ENCODE data around the gene PMEPA1.

PMEPA1 gene

GRCh38 chr20:57680934-57681914 is 28.6 kb downstream of the PMEPA1 start:
- in situ Hi-C loops (cut with MboI; ENCODE audit: low sequenced_read_pairs) = no loop called here

- in situ Hi-C loops (cut with MboI; ENCODE audit: low sequenced_read_pairs) = no loop called here
Measured at GRCh38 chr20:57680131-57680716, 29.6 kb downstream of the PMEPA1 start.

- in situ Hi-C loops (cut with MboI; ENCODE audit: low sequenced_read_pairs) = no loop called here
Measured at GRCh38 chr20:57679113-57679512, 30.7 kb downstream of the PMEPA1 start.

- in situ Hi-C loops (cut with MboI; ENCODE audit: low sequenced_read_pairs) = no loop called here
Measured at GRCh38 chr20:57678340-57678739, 31.5 kb downstream of the PMEPA1 start.

GRCh38 chr20:57677584-57677982 is 32.2 kb downstream of the PMEPA1 start:
- in situ Hi-C loops (cut with MboI; ENCODE audit: low sequenced_read_pairs) = no loop called here

GRCh38 chr20:57676589-57677583 is 32.9 kb downstream of the PMEPA1 start:
- in situ Hi-C loops (cut with MboI; ENCODE audit: low sequenced_read_pairs) = no loop called here

- in situ Hi-C loops (cut with MboI; ENCODE audit: low sequenced_read_pairs) = no loop called here
Measured at GRCh38 chr20:57675773-57676172, 34.0 kb downstream of the PMEPA1 start.

GRCh38 chr20:57672953-57673575 is 36.8 kb downstream of the PMEPA1 start:
- in situ Hi-C loops (cut with MboI; ENCODE audit: low sequenced_read_pairs) = no loop called here

- in situ Hi-C loops (cut with MboI; ENCODE audit: low sequenced_read_pairs) = no loop called here
Measured at GRCh38 chr20:57672164-57672563, 37.7 kb downstream of the PMEPA1 start.

GRCh38 chr20:57671662-57672061 is 38.2 kb downstream of the PMEPA1 start:
- in situ Hi-C loops (cut with MboI; ENCODE audit: low sequenced_read_pairs) = no loop called here

GRCh38 chr20:57671072-57671391 is 38.8 kb downstream of the PMEPA1 start:
- in situ Hi-C loops (cut with MboI; ENCODE audit: low sequenced_read_pairs) = no loop called here

GRCh38 chr20:57670288-57671071 is 39.3 kb downstream of the PMEPA1 start:
- in situ Hi-C loops (cut with MboI; ENCODE audit: low sequenced_read_pairs) = no loop called here

- in situ Hi-C loops (cut with MboI; ENCODE audit: low sequenced_read_pairs) = no loop called here
Measured at GRCh38 chr20:57669632-57670031, 40.2 kb downstream of the PMEPA1 start.

GRCh38 chr20:57667924-57668782 is 41.7 kb downstream of the PMEPA1 start:
- in situ Hi-C loops (cut with MboI; ENCODE audit: low sequenced_read_pairs) = no loop called here

- in situ Hi-C loops (cut with MboI; ENCODE audit: low sequenced_read_pairs) = no loop called here
Measured at GRCh38 chr20:57667388-57667787, 42.4 kb downstream of the PMEPA1 start.

GRCh38 chr20:57666834-57667157 is 43.0 kb downstream of the PMEPA1 start:
- in situ Hi-C loops (cut with MboI; ENCODE audit: low sequenced_read_pairs) = no loop called here

- in situ Hi-C loops (cut with MboI; ENCODE audit: low sequenced_read_pairs) = no loop called here
Measured at GRCh38 chr20:57666106-57666833, 43.5 kb downstream of the PMEPA1 start.

GRCh38 chr20:57665589-57665971 is 44.2 kb downstream of the PMEPA1 start:
- in situ Hi-C loops (cut with MboI; ENCODE audit: low sequenced_read_pairs) = no loop called here
